ENCODE results near the gene TCTN2. TPM values are rescaled to one million over a fixed set of nuclear protein-coding genes. Genes with fewer than 3 reads are reported as not detected.

Gene TCTN2
- total RNA-seq, 1 experiment from 2014 or later: 7.3 TPM

- H3K36me3 Mint-ChIP-seq (ENCODE audit: insufficient read depth, unreplicated experiment): peaks cover 48% of the 10 kb centered on the region
- H3K4me1 Mint-ChIP-seq (ENCODE audit: low read depth, unreplicated experiment): no peaks in the 10 kb centered on the region
- H3K9me3 Mint-ChIP-seq (ENCODE audit: unreplicated experiment): no peaks in the 10 kb centered on the region
- ChIA-PET POLR2A (no interaction called here), CTCF (no interaction called here)
- intact Hi-C loops (cut with micrococcal nuclease; ENCODE audit: unreplicated experiment): no loop called here
- TF ChIP-seq CTCF (IDR thresholded peaks at IDR 0.05; ENCODE audit: insufficient read depth in 1 of 2, low read depth in 1 of 2, low read length in 1 of 2, severe bottlenecking in 1 of 2, unreplicated experiment in 1 of 2): no peak
- no peak overlapping the region for H3K27ac Mint-ChIP-seq (ENCODE audit: unreplicated experiment)
- no TSS peak for BruUV-seq (replicated peaks)
- H3K36me3 ChIP-seq (ENCODE audit: control insufficient read depth, insufficient read depth, low read length): no peaks in the 10 kb centered on the region
- H3K27me3 Mint-ChIP-seq (ENCODE audit: insufficient read depth, unreplicated experiment): no peaks in the 10 kb centered on the region
- no peaks in the 10 kb centered on the region for H3K9me3 ChIP-seq
- no peaks in the 10 kb centered on the region for H3K27me3 ChIP-seq (replicated peaks; ENCODE audit: control insufficient read depth, insufficient read depth, low read length)
- DNase-seq: no peak
- no peak overlapping the region for H3K4me3 Mint-ChIP-seq (ENCODE audit: unreplicated experiment)
- no peak overlapping the region for H3K4me3 ChIP-seq (ENCODE audit: low read depth, low read length)
- no peaks in the 10 kb centered on the region for H3K4me1 ChIP-seq
Observed at GRCh38 chr12:123731596-123731995, 60.7 kb downstream of the TCTN2 start.

- H3K9me3 Mint-ChIP-seq (ENCODE audit: unreplicated experiment): no peaks in the 10 kb centered on the region
- CTCF ChIA-PET: no interaction called here
- H3K27ac Mint-ChIP-seq (ENCODE audit: unreplicated experiment): no peak overlapping the region
Observed at GRCh38 chr12:123732251-123732650, 61.3 kb downstream of the TCTN2 start.

GRCh38 chr12:123733229-123733628 is 62.3 kb downstream of the TCTN2 start:
- no peak overlapping the region for H3K27ac Mint-ChIP-seq (ENCODE audit: unreplicated experiment)
- no peaks in the 10 kb centered on the region for H3K9me3 Mint-ChIP-seq (ENCODE audit: unreplicated experiment)
- Histone ChIP-seq H3K9me3 (no peaks in the 10 kb centered on the region), H3K27me3 (replicated peaks; ENCODE audit: control insufficient read depth, insufficient read depth, low read length) (no peaks in the 10 kb centered on the region), H3K4me1 (no peaks in the 10 kb centered on the region), H3K36me3 (ENCODE audit: control insufficient read depth, insufficient read depth, low read length) (no peaks in the 10 kb centered on the region), H3K4me3 (ENCODE audit: low read depth, low read length) (no peak overlapping the region)
- H3K27me3 Mint-ChIP-seq (ENCODE audit: insufficient read depth, unreplicated experiment): no peaks in the 10 kb centered on the region
- no peaks in the 10 kb centered on the region for H3K4me1 Mint-ChIP-seq (ENCODE audit: low read depth, unreplicated experiment)
- ChIA-PET CTCF (interaction anchor here (0.7 kb wide), 1 partner anchor 649 kb away, joined by 3 read pairs; no protein-coding TSS in a partner anchor), POLR2A (interaction anchor here (0.6 kb wide), 1 partner anchor 20 kb away, joined by 3 read pairs; no protein-coding TSS in a partner anchor)
- no peak overlapping the region for H3K4me3 Mint-ChIP-seq (ENCODE audit: unreplicated experiment)
- intact Hi-C loops (cut with micrococcal nuclease; ENCODE audit: unreplicated experiment): no loop called here
- TF ChIP-seq CTCF (IDR thresholded peaks at IDR 0.05; ENCODE audit: insufficient read depth in 1 of 2, low read depth in 1 of 2, low read length in 1 of 2, severe bottlenecking in 1 of 2, unreplicated experiment in 1 of 2): no peak
- H3K36me3 Mint-ChIP-seq (ENCODE audit: insufficient read depth, unreplicated experiment): peaks cover 52% of the 10 kb centered on the region
- BruUV-seq (replicated peaks): no TSS peak
- no peak for DNase-seq

More at GRCh38 chr12:123732251-123732650, 61.3 kb downstream of the TCTN2 start:
- Histone ChIP-seq H3K36me3 (ENCODE audit: control insufficient read depth, insufficient read depth, low read length) (no peaks in the 10 kb centered on the region), H3K4me1 (no peaks in the 10 kb centered on the region), H3K27me3 (replicated peaks; ENCODE audit: control insufficient read depth, insufficient read depth, low read length) (no peaks in the 10 kb centered on the region), H3K4me3 (ENCODE audit: low read depth, low read length) (no peak overlapping the region), H3K9me3 (no peaks in the 10 kb centered on the region)
- no peak for TF ChIP-seq CTCF (IDR thresholded peaks at IDR 0.05; ENCODE audit: insufficient read depth in 1 of 2, low read depth in 1 of 2, low read length in 1 of 2, severe bottlenecking in 1 of 2, unreplicated experiment in 1 of 2)
- Mint-ChIP-seq H3K4me1 (ENCODE audit: low read depth, unreplicated experiment) (no peaks in the 10 kb centered on the region), H3K27me3 (ENCODE audit: insufficient read depth, unreplicated experiment) (no peaks in the 10 kb centered on the region), H3K36me3 (ENCODE audit: insufficient read depth, unreplicated experiment) (peaks cover 48% of the 10 kb centered on the region), H3K4me3 (ENCODE audit: unreplicated experiment) (no peak overlapping the region)
- no TSS peak for BruUV-seq (replicated peaks)
- intact Hi-C loops (cut with micrococcal nuclease; ENCODE audit: unreplicated experiment): no loop called here
- POLR2A ChIA-PET: no interaction called here
- DNase-seq: no peak
